HG03097 (cell line): Measurements from ENCODE around the gene SNAI3.

Experiments
- ATAC-seq: cut with Tn5 transposase; IDR thresholded peaks from one replicate; pipeline ENCODE4 v1.9.1; 2021; ENCODE audit not compliant: unreplicated experiment, low FRiP score

SNAI3 gene

GRCh38 chr16:88651989-88652761, 34.1 kb downstream of the SNAI3 start:
- no peak for ATAC-seq

DNA sequence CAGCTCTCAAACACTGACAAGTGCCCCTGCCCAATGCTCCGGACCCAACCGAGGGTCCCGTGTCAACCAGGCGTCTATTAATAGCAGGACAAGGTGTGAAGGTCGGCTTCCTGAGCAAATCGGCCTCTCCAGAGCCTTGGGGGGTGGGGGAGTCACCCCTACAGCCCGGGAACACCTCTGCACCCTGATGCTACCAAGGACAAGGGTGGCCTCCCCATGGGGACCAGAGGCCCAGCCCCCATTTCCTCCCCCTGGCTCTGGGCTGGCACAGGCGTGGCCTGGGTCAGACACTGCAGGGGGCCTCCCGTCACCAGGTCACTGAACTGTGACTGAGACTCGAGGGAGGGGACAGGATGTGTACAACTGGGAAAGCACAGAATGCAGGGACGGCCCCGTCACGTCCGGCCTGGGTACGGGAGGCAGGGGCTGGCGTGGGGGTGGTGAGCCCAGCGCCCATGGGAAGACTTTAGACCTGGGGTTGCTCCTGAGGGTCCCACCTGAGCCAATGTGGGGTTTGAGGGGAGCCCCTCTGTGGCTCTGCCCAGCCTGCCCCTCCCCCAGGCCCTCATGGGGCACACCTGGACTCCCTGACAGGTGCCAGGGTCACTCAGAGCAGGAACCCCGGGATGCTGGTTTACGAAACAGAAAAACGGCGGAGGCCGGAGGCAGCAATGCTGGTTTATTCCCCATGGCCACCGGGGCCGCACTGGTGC, 34.9 kb downstream of the SNAI3 start:
- ATAC-seq: peak; percentile 70

- peak; percentile 48 for ATAC-seq
Measured at GRCh38 chr16:88650749-88651275, 35.5 kb downstream of the SNAI3 start, which contains the start of gene CYBA. TSS of gene CYBA (minus strand) at chr16:88651053. CDS start at chr16:88651013, 40 bp downstream.

GRCh38 chr16:88649924-88650748, 36.2 kb downstream of the SNAI3 start:
- ATAC-seq: no peak

DNA sequence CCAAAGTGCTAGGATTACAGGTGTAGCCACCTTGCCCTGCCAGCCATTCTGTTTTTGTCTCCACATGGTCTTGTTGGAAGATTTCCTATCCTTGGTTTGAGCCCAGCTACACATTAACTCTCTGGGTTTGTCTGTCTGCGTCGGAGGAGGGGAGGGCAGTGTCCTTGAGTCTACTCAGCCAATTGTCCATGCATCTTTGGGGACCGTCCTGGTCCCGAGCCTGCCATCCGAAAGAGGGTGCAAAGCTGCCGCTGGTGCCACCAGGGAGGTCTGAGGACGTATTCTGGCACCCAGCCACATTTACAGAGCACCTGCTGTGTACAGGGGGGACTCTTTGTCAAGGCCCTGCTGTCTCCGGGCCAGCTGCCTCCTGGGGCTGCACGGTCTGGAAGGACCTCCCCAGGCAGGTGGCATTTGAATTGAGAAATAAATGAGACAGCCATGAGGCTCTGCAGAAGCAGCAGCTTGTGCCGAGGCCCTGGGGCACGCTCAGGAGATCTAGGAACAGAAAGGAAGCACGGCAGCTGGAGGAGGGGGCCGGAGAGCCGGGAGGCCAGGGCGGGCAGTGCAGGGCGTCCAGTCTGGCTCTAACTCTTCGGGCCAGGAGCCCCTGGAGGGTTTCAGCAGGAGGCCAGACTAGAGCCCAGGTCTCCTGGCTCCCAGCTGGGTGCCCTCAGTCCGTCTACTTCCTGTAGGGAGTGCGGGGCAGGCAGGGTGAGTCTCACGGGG, 36.9 kb downstream of the SNAI3 start:
- ATAC-seq: no peak

- no peak for ATAC-seq
Measured at GRCh38 chr16:88647178-88648070, 38.9 kb downstream of the SNAI3 start.

DNA sequence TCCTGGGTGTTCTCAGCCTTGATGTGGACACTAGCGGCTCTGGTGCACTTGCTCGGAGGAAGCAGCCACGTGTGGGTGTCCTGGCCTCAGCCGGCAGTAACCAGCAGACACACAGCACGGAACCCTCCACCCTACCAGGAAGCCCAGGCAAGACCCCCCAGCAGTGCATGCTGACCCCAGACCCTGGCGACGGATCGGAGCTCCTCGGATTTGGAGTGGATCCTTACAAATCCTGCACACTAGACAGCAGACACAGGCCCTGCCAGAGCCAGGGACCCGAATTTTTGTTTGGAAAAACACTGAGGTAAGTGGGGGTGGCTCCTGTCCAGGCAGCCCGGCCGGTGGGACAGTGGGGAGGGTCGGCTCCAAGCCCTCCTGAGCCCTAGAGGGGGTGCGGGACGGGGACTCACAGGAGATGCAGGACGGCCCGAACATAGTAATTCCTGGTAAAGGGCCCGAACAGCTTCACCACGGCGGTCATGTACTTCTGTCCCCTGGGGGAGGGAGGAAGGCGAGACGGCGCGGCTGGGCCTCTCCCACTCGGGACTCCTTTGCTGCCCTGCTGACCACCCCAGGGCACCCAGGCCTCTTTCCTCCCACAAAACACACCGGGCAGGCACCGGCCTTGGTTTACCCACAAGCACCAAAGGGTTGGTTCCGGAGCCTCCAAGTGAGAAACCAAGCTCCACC, 39.8 kb downstream of the SNAI3 start:
- no peak for ATAC-seq

- ATAC-seq: no peak
Measured at GRCh38 chr16:88645941-88646340, 40.4 kb downstream of the SNAI3 start.

DNA sequence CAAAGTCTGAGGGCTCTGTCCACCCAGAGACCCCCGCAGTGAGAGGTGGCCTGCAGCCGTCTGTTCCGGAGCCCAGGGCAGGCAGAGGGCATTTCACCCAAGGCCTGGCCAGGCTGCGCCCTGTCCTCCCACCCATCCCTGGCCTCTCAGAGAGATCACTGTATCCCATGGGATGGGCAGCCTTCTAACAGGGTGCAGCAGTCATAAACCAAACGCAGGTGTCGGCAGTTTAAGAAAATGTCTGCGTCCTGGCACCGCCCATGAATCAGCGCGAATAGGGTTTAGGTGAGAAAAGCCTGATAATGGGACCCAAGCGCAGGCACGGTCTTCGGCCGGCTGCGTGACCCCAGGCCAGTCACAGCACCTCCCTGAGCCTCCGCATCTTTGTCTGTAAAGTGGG, 40.9 kb downstream of the SNAI3 start:
- ATAC-seq: no peak

DNA sequence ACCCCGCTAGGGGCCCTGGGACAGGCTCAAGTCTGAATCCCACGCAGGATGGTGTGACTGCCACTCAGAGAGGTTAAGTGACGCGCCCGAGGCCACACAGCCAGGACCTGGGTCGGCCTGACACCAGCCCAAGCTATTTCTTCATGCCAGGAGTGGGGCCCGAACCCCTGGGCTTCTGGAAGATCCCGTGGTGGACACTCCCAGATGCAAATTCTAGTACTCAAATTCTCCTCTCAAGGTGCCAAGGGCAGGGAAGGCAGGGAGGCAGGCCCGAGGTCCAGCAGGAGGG, 42.7 kb downstream of the SNAI3 start:
- no peak for ATAC-seq

- no peak for ATAC-seq
Measured at GRCh38 chr16:88642881-88643643, 43.2 kb downstream of the SNAI3 start.

DNA sequence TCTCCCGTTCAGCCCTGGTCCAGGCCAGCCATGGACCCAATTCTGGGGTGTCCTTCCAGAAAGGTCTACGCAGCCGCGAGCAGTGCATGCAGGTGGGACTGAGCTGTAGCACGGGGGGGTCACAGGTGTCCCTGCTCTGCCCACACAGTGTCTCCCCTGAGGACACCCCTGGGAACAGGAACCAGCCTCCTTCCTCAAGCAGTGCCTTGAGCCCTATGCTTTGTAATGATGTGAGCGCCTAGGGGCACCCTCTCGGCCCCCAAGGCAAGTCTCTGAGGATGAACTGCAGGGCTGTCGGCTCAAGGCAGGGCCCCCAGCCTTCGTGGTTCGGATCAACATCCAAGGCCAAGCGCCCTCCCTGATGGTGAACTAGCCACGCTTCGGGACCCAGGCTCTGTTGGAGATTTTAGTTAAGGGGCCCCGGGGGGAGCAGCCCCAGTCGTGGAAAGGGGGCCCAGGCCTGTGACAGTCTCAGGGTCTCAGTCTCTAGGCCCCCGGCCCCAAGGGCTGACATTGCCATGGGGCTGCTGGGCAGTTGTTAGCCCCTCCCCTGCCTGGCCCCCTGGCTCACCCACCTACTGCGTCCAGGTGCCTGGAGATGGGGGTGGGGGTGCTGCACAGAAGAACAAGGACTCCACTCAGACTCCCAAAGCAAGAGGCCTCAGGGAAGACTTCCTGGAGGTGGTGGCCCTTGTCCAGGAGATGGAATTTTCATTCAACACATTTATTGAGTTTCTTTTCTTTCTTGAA, 45.6 kb downstream of the SNAI3 start:
- no peak for ATAC-seq

GRCh38 chr16:88640039-88640495, 46.2 kb downstream of the SNAI3 start:
- no peak for ATAC-seq

GRCh38 chr16:88639231-88640038, 46.9 kb downstream of the SNAI3 start:
- ATAC-seq: no peak

DNA sequence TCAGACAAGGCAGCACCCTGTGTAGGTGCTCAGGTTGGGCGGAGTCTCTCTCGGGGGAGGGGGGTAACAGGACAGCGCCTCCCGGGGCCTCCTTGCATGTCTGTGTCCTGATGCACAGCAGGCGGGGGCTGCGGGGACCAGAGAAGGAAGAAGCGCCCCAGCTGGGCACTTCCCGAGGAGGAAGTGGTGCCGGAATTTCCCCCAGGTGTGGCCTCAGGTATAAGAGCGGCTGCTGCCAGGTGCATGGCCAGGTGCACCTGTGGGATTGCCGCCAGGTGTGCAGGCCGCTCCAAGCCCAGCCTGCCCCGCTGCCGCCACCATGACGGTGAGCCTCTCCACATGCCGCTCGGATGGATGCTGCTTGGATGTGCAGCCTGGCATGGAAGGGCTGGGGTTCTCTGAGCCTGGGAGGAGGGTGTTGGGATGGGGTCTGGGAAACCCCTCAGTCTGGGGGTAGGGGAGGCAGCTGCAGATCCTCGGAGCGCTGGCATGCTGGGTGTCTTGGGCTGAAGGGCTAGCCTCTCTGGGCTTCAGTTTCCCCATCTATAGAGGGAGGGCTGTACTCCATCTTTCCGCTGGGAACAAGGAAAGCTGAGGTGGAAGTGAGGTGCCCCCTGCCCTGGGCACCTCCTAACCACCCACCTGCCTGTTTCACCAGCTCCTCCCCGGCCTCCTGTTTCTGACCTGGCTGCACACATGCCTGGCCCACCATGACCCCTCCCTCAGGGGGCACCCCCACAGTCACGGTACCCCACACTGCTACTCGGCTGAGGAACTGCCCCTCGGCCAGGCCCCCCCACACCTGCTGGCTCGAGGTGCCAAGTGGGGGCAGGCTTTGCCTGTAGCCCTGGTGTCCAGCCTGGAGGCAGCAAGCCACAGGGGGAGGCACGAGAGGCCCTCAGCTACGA, 47.7 kb downstream of the SNAI3 start, which contains the start of gene IL17C:
Gene IL17C, plus strand, starts transcription at position 250 of the 908 bp plus-strand sequence. Its CDS starts 70 bp downstream, at position 320.
- ATAC-seq: no peak
